Smooth muscle cell (in vitro differentiated cells): ENCODE data around the gene GORAB. TPM values are rescaled to one million over a fixed set of nuclear protein-coding genes. Genes with fewer than 3 reads are reported as not detected.

Source experiments
- DNase-seq: peaks from one replicate; lab custom pipeline; 2025; ENCODE audit not compliant: unreplicated experiment; lab: John Stamatoyannopoulos, UW
- H2AFZ ChIP-seq: fragments of 200-600 bp; sonication (generic); 2 replicates; pipeline ENCODE4 v1.6.0; 2016; ENCODE audit warnings: antibody characterized with exemption, low read depth, mild to moderate bottlenecking
- H3F3A ChIP-seq: fragments of 200-600 bp; sonication (generic); 2 replicates; pipeline ENCODE4 v1.6.0; 2017; ENCODE audit warnings: antibody characterized with exemption, low read depth
- H3K27ac ChIP-seq: fragments of 200-600 bp; sonication (generic); 2 replicates; pipeline ENCODE4 v1.5.1; 2016; ENCODE audit warnings: low read depth, mild to moderate bottlenecking
- H3K27me3 ChIP-seq: fragments of 200-600 bp; sonication (generic); 2 replicates; pipeline ENCODE4 v1.6.1; 2016; ENCODE audit warnings: low read depth, mild to moderate bottlenecking
- H3K36me3 ChIP-seq: fragments of 200-600 bp; sonication (generic); 2 replicates; pipeline ENCODE4 v1.5.1; 2016; ENCODE audit warnings: low read depth
- H3K4me1 ChIP-seq: fragments of 200-600 bp; sonication (generic); 2 replicates; pipeline ENCODE4 v1.5.1; 2016; ENCODE audit warnings: low read depth
- H3K4me2 ChIP-seq: fragments of 200-600 bp; sonication (generic); 2 replicates; pipeline ENCODE4 v1.6.0; 2016; ENCODE audit warnings: mild to moderate bottlenecking
- H3K4me3 ChIP-seq: fragments of 200-600 bp; sonication (generic); 2 replicates; pipeline ENCODE4 v1.5.1; 2016; ENCODE audit warnings: mild to moderate bottlenecking
- H3K79me2 ChIP-seq: fragments of 200-600 bp; sonication (generic); 2 replicates; pipeline ENCODE4 v1.6.0; 2016; ENCODE audit warnings: low read depth, mild to moderate bottlenecking
- H3K9ac ChIP-seq: fragments of 200-600 bp; sonication (generic); 2 replicates; pipeline ENCODE4 v1.6.0; 2016; ENCODE audit warnings: low read depth
- H3K9me3 ChIP-seq: fragments of 200-600 bp; sonication (generic); replicated peaks from 2 replicates; pipeline ENCODE4 v1.5.1; 2016; ENCODE audit warnings: low read depth
- H4K20me1 ChIP-seq: fragments of 200-600 bp; sonication (generic); 2 replicates; pipeline ENCODE4 v1.6.0; 2016; ENCODE audit warnings: low read depth
- CTCF ChIP-seq: fragments of 200-600 bp; sonication (generic); IDR thresholded peaks from 2 replicates; pipeline ENCODE4 v1.5.1; 2017; ENCODE audit warnings: borderline replicate concordance, mild to moderate bottlenecking, antibody characterized with exemption; ENCODE audit not compliant: insufficient read depth, poor library complexity, severe bottlenecking
- WGBS: methylation state at CpG from one replicate; pipeline ENCODE4 v1.1.7; 2016; ENCODE audit warnings: low lambda C conversion rate; 5-methylcytosine and 5-hydroxymethylcytosine counted together
- polyA plus RNA-seq: library from polyadenylated mRNA; unstranded; fragments of >200 nt; fragmentation: Nextera tagmentation; extraction: Ambion mirVana; gene quantifications from 2 replicates; pipeline ENCODE4 v1.2.1, GENCODE V29; 2016
- total RNA-seq: library from RNA; depleted of rRNA; stranded (reverse); fragments of >200 nt; gene quantifications from 2 replicates; pipeline ENCODE4 v1.2.3, GENCODE V29; 2014

GORAB gene
- total and polyA plus RNA-seq, 2 experiments from 2014 or later: 5.7 to 17.6 TPM

GRCh38 chr1:170593173-170594011, 61.4 kb downstream of the GORAB start:
- no peaks in the 10 kb centered on the region for H3K27me3 ChIP-seq
- DNase-seq: no peak
- no peaks in the 10 kb centered on the region for H4K20me1 ChIP-seq
- H3K4me2 ChIP-seq: no peak overlapping the region
- H3K9ac ChIP-seq: no peak overlapping the region
- TF ChIP-seq CTCF: no peak
- no peaks in the 10 kb centered on the region for H3K36me3 ChIP-seq
- H3K4me1 ChIP-seq: no peaks in the 10 kb centered on the region
- H2AFZ ChIP-seq: no peak overlapping the region
- no peaks in the 10 kb centered on the region for H3K79me2 ChIP-seq
- no peak overlapping the region for H3K27ac ChIP-seq
- no peaks in the 10 kb centered on the region for H3F3A ChIP-seq
- H3K4me3 ChIP-seq: peak overlapping the region; percentile 17
- peaks cover 12% of the 10 kb centered on the region for H3K9me3 ChIP-seq
- 73% methylated on average over 5 of the region's 5 CpGs for WGBS

- DNase-seq: no peak
- H3K4me3 ChIP-seq: no peak overlapping the region
- H4K20me1 ChIP-seq: no peaks in the 10 kb centered on the region
- WGBS: 61% methylated on average over 5 of the region's 5 CpGs
- no peak overlapping the region for H3K4me2 ChIP-seq
- H3K36me3 ChIP-seq: no peaks in the 10 kb centered on the region
- TF ChIP-seq CTCF: no peak
- no peak overlapping the region for H2AFZ ChIP-seq
- H3K27ac ChIP-seq: no peak overlapping the region
- H3K9me3 ChIP-seq: peaks cover 12% of the 10 kb centered on the region
- H3K4me1 ChIP-seq: no peaks in the 10 kb centered on the region
- no peaks in the 10 kb centered on the region for H3K27me3 ChIP-seq
- H3K9ac ChIP-seq: no peak overlapping the region
- H3K79me2 ChIP-seq: no peaks in the 10 kb centered on the region
- H3F3A ChIP-seq: no peaks in the 10 kb centered on the region
These were observed 62.2 kb downstream of the GORAB start for GRCh38 chr1:170594066-170594626.

GRCh38 chr1:170596701-170597100, 64.7 kb downstream of the GORAB start:
- 94% methylated on average over 5 of the region's 5 CpGs for WGBS
- H3K27ac ChIP-seq: no peak overlapping the region
- H3F3A ChIP-seq: no peaks in the 10 kb centered on the region
- no peaks in the 10 kb centered on the region for H4K20me1 ChIP-seq
- no peak overlapping the region for H3K4me3 ChIP-seq
- no peak for TF ChIP-seq CTCF
- no peaks in the 10 kb centered on the region for H3K27me3 ChIP-seq
- DNase-seq: no peak
- no peak overlapping the region for H3K9ac ChIP-seq
- H3K4me2 ChIP-seq: no peak overlapping the region
- H2AFZ ChIP-seq: no peak overlapping the region
- H3K36me3 ChIP-seq: no peaks in the 10 kb centered on the region
- H3K79me2 ChIP-seq: no peaks in the 10 kb centered on the region
- H3K9me3 ChIP-seq: peaks cover 13% of the 10 kb centered on the region
- H3K4me1 ChIP-seq: no peaks in the 10 kb centered on the region
